Measurements from ENCODE around the gene TINCR.

TINCR gene

GRCh38 chr19:5588906-5589676 is 21.3 kb upstream of the TINCR start:
- no peak for DNase-seq

GRCh38 chr19:5588441-5588840 is 20.7 kb upstream of the TINCR start:
- no peak for DNase-seq

- DNase-seq: no peak
Observed at GRCh38 chr19:5587661-5588060, 19.9 kb upstream of the TINCR start.

- no peak for DNase-seq
Observed at GRCh38 chr19:5587071-5587455, 19.3 kb upstream of the TINCR start.

GRCh38 chr19:5586300-5587070 is 18.7 kb upstream of the TINCR start:
- DNase-seq: no peak

- DNase-seq: peak; percentile 53
Observed at GRCh38 chr19:5585461-5586299, 17.9 kb upstream of the TINCR start.

GRCh38 chr19:5580161-5580571 is 12.4 kb upstream of the TINCR start:
- DNase-seq: no peak

- no peak for DNase-seq
Observed at GRCh38 chr19:5579697-5580096, 11.9 kb upstream of the TINCR start.

- no peak for DNase-seq
Observed at GRCh38 chr19:5579286-5579685, 11.5 kb upstream of the TINCR start.

- peak; percentile 74 for DNase-seq
Observed at GRCh38 chr19:5578097-5578846, 10.5 kb upstream of the TINCR start.

- DNase-seq: no peak
Observed at GRCh38 chr19:5575590-5575989, 7.8 kb upstream of the TINCR start.

- DNase-seq: no peak
Observed at GRCh38 chr19:5572556-5573286, 5.0 kb upstream of the TINCR start.

GRCh38 chr19:5571777-5572176 is 4.0 kb upstream of the TINCR start:
- DNase-seq: no peak

GRCh38 chr19:5567970-5568407 is 236 bp upstream of the TINCR start:
- no peak for DNase-seq

GRCh38 chr19:5564930-5565329 is 2.8 kb downstream of the TINCR start:
- no peak for DNase-seq

GRCh38 chr19:5563935-5564612 is 3.7 kb downstream of the TINCR start:
- DNase-seq: no peak

- no peak for DNase-seq
Observed at GRCh38 chr19:5563008-5563431, 4.7 kb downstream of the TINCR start.

GRCh38 chr19:5562280-5562679 is 5.5 kb downstream of the TINCR start:
- no peak for DNase-seq

- DNase-seq: no peak
Observed at GRCh38 chr19:5561559-5561958, 6.2 kb downstream of the TINCR start.

GRCh38 chr19:5560156-5560555 is 7.6 kb downstream of the TINCR start:
- no peak for DNase-seq

- DNase-seq: no peak
Observed at GRCh38 chr19:5559804-5560133, 8.0 kb downstream of the TINCR start.
